GM08714 (cell line): Measurements from ENCODE around the gene LRGUK.

Experiments
- H3K4me3 ChIP-seq: fragments of 200-500 bp; sonication (Bioruptor generic); 2 replicates; pipeline ENCODE4 v1.5.1; 2014; ENCODE audit warnings: mild to moderate bottlenecking, low read length, inconsistent platforms
- ZNF274 ChIP-seq: IDR thresholded peaks from 2 replicates; pipeline ENCODE4 v1.6.1; 2012; ENCODE audit warnings: mild to moderate bottlenecking, low read depth, low read length

The LRGUK gene

DNA sequence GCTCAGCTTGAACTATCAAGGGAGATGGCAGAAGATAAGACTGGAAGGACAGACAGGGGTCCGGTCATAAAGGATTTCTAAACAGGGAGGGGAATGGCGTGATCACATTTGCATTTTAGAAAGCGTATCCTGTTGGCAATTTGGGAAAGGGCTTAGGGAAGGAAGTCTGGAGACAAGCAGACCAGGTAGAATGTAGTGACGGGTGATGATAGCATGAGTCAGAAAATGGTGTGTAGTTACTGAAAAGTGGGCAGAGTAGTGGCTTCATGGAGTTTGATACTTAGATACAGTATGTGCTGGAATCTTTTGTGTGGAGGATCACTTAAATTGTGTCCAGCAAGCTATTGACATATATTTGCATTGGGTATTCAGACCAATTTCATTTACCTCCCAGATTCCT, 61.2 kb downstream of the LRGUK start:
- TF ChIP-seq ZNF274: no peak
- H3K4me3 ChIP-seq: no peak overlapping the region

DNA sequence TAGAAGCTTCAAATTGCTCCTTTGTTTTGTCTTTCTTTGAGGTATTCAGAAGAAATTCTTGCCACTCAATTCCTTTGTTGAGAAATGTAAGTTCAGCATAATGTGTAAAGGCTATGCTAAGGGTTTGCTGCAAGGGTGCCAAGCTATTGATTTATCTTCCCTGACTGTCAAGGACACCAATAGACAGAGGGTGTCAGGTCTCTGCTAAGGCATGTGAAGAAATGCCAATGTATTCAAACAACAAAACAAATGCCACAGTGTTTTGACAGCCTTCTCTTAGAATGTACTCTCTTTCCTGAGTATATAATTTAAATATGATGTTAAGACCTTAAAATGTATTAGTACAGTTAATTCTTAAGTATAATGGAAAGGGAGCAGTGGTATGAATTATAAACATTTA, 62.4 kb downstream of the LRGUK start:
- no peak for TF ChIP-seq ZNF274
- H3K4me3 ChIP-seq: no peak overlapping the region

DNA sequence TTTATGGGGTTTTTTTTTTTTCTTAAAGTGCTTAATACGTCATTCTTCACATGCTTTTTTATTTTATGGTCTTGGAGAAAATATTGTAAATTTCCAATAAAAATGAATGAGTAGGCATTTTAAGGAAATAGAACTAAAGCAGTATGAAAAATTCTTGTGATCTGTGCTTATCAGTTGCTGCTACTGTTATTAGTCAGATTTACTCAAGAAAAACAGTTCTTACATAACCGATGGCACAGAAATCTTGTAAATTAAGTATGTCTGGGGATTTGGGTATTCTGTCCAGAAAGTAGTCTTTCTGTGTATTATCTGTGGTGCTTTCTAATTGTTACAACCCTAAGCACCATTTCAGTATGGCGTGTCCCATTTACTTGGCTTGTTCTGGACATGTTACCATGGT, 64.7 kb downstream of the LRGUK start:
- no peak overlapping the region for H3K4me3 ChIP-seq
- TF ChIP-seq ZNF274: no peak

DNA sequence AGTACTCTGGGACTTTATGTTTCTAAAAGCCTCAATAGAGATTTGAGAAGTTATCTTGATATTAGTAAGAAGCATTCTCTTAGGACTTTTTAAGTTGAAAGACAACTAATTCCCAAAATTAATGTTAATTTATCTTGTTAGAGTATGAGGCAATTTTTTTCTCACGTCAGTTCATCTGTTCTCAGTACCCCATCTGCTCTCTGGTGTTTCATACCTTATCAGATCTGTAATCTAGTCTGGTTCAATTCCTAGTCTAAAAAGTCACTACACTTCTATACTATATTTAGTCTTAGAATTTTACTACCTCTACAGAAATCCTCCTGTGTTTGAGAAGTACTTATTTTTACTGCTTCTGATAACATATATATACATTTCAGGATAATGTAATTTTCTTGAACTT, 66.1 kb downstream of the LRGUK start:
- no peak for TF ChIP-seq ZNF274

DNA sequence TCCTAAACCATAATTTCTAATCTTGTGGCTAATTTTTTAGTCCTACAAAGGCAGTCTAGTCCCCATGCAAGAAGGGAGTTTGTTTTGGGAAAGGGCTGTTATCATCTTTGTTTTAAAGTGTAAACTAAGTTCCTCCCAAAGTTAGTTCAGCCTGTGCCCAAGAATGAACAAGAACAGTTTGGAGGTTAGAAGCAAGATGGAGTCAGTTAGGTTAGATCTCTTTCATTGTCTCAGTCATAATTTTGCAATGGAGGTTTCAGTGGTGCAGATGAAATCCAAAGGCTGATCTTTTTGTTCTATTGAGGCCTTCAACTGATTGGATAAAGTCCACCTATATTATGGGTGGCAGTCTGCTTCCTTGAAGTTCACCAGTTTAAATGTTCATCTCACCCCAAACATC, 68.1 kb downstream of the LRGUK start:
- H3K4me3 ChIP-seq: no peak overlapping the region
- TF ChIP-seq ZNF274: no peak

More for the DNA sequence above, 66.1 kb downstream of the LRGUK start:
- no peak overlapping the region for H3K4me3 ChIP-seq

DNA sequence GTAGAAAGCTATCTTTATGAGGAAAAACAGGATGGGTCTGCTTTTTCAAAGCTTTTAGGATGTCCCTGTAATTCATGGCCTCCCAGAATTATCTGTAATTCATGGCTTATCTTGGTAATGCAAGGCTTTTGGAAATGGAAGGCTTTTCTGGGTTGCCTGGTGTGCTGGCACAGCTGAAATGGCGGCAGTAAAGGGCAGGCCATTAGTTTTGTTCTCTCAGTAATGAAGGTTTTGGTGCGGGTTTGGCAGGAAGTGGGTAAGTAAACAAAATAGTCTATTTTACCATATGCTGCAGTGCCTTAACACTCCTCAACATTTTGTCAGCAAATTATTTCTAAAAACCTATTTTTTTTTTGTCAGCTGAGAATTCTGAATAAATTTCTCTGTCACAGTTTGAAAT, 69.3 kb downstream of the LRGUK start:
- no peak for TF ChIP-seq ZNF274
- no peak overlapping the region for H3K4me3 ChIP-seq

DNA sequence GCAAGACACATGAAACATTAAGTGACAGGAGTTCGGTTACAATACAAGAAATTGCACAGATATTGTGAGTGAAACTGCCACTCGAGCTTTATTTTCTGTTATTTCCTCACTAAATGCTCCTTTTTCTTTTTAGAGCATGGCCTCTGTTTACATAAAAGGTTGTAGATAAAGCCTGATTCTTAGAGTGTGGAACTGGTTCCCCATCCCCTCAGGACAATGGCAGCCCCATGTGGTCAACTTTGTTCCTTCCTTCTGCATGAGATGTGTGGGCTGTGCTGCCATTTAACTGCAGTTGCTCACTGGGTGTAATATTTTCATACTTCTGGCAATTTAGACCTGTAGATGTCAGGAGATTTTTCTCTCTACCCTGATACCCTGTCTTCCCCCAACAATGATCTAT, 70.2 kb downstream of the LRGUK start:
- H3K4me3 ChIP-seq: no peak overlapping the region
- no peak for TF ChIP-seq ZNF274

DNA sequence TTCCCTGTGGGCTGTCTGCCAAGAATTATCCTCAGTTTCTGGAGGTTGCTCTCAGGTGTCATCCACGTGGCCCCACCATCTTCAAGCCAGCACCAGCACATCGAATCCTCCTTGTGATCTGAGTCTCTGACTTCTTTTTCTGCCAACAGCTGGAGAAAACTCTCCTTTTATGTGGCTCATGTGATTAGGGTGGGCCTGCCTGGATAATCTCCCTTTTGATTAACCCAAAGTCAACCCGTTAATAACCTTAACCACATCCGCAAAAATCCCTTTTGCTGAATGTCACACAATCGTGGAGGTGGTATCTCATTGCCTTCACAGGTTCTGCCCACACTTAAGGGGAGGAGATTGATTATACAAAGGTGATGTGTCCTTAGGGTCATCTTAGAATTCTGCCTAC, 73.8 kb downstream of the LRGUK start:
- no peak overlapping the region for H3K4me3 ChIP-seq
- TF ChIP-seq ZNF274: no peak

DNA sequence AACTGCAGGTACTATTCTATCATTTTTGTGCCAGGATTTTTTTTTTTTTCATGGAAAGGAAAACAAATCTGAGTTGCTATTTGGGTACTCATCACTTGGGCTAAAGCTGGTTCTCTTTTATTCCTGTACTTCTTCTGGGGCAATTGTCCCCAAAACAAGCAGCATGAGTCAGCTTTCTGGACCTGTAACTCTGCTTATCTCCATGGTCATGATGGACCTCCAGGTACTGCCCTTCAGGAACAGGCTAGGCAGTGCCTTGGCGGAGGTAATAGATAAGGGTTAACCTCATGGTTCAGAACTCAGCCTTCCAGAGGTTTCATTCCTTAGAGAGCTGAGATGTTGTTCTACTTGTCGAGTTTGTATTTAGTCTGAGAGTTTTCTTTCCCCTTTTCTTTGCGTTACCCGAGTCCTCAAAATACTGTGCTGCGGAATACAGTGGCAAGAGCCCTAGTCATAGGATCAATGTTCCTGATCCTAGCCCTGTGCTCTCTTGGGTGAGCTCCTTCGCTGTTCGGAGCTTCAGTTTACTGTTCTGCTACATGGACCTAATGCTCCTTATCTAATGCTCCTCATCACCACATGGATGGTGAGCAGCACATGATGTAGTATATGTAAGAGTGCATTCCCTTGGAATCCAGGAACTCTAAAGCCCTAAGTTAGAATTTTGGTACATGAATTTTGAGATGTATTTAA, 74.6 kb downstream of the LRGUK start:
- TF ChIP-seq ZNF274: no peak
- H3K4me3 ChIP-seq: no peak overlapping the region

DNA sequence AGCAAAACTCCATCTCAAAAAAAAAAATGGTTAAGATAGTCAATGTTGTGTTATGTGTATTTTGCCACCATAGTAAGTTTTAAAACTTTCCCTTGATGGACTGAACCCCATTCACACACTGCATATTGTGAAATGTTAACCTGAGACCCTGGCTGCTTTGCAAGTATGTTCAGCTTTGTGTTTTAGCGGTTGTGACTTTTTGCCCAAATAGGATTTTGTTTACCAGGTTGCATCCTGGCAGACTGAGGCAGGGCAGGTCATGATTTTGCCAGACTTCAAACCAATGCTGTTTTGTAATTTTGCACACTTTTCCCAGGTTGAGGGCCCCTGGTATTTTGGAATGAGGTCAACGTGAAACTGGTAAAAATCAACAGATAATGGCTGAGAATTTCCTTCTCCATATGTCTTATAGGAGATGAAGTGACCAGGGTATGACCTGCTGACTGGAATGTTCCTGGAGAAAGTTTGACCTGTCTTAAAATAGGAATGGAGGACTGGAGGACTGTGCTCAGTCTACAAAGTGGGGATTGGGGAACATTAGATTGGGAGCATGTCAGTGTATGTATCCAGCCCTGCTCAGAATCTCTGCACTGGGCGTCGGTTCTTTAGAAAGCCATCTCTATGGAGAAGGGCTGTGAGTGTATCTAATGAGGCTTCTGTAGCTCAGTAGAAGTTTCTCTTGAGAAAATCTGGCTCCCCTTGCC, 76.2 kb downstream of the LRGUK start:
- no peak for TF ChIP-seq ZNF274
- no peak overlapping the region for H3K4me3 ChIP-seq

DNA sequence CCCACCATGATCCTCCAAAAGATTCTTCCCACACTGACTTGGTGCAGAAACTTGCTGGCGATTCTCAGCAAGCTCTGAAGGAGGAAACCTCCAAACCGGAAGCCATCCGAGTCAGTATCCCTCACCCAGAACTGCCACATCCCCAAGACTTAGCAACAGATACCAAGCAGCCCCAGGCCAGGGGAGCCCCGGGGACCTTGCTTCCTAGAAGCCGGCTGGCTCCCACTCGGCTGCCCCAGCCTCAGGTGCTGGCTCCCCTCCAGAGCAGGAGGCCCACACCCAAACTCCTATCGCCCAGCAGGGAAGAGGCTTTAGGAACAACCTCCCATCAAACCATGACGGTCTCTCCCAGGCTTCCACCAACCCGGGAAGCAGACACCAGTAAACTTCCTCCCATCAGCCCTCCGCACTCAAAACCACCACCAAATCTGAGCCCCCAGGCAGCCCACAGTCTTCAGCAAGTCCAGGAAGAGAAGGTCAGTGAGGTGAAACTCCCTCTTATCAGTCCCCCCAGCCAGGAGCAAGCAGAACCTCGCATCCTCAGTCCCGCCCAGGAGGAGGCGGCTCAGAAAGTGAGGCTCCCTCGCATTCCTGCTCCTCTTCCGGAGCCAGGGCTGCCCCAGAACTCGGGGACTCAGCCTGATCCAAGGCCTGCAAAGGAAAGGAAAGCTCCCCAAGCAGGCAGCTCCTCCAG, 82.3 kb downstream of the LRGUK start:
- no peak for TF ChIP-seq ZNF274
- no peak overlapping the region for H3K4me3 ChIP-seq

DNA sequence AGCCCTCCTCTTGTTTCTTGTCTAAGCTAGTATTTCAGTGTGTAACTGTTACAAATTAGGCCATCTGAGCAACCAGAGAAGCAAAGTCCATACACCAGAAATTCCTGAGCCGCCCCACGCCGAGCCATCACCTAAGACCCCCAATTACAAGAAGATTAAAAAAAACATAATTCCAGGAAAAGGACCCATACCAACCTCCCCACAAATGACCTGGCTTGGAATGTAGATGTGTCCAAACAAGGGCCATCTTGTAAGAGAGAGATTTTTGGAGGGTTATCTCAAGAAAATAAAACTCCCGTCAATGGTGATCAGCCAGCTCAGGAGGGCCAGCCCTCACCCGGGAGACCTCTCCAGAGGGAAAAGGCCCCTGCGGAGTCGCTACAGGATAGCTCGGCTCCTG, 83.1 kb downstream of the LRGUK start:
- no peak overlapping the region for H3K4me3 ChIP-seq
- no peak for TF ChIP-seq ZNF274

DNA sequence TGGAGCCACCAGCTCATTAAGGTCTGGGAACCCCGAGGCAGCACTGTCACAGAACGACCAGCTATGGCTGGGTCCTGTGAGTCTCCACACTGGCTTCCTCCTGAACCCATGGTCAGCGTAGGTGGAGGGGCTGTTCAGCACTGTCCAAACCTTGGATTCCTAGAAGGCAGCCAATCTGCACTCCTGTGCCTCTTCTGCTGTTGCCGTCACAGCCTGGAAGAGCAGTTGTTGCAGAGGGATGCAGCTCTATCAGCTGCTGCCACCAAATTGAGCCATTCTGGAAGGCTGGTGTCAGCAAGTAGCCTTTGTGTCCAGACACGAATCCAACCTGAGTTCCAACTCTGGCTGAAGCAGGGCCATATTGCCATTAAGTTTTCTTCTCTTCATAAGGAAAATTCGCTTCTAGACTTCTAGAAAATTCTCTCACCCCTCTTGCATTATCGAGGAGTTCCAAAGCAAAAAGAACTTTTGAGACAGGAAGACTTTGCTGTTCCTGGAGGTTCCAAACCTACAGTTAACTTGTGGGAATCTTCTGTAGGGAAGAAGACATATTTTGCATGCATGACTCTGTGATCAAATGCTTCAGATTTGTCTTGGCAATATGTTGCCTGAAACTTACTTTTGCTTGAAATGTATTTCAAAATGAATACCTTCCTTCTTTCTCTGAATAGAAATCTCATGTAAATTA, 84.0 kb downstream of the LRGUK start:
- TF ChIP-seq ZNF274: no peak
- no peak overlapping the region for H3K4me3 ChIP-seq

DNA sequence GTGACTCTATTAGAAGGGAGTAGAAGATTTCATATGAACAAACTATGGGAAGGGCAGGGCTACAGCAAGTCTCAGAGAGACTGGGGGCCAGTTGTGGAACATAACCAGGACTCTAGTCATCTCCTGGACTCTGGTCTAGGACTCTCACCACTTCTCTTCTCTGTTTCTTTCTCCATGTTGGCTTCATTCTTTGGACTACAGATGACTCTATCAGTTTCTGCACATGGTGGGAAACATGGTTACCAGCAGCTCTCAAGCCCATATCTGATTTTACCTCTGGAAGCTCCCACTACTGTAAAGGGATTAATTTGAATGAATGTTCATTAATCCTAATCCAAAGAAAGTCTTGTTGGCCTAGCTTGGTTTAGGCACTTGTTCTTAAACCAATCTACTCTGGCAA, 84.7 kb downstream of the LRGUK start:
- no peak overlapping the region for H3K4me3 ChIP-seq
- TF ChIP-seq ZNF274: no peak
